ENCODE data around the gene NES. TPM values are rescaled to one million over a fixed set of nuclear protein-coding genes. Genes with fewer than 3 reads are reported as not detected.

Gene NES
- total RNA-seq, 1 donor from 2014 or later = 56.8 TPM

DNA sequence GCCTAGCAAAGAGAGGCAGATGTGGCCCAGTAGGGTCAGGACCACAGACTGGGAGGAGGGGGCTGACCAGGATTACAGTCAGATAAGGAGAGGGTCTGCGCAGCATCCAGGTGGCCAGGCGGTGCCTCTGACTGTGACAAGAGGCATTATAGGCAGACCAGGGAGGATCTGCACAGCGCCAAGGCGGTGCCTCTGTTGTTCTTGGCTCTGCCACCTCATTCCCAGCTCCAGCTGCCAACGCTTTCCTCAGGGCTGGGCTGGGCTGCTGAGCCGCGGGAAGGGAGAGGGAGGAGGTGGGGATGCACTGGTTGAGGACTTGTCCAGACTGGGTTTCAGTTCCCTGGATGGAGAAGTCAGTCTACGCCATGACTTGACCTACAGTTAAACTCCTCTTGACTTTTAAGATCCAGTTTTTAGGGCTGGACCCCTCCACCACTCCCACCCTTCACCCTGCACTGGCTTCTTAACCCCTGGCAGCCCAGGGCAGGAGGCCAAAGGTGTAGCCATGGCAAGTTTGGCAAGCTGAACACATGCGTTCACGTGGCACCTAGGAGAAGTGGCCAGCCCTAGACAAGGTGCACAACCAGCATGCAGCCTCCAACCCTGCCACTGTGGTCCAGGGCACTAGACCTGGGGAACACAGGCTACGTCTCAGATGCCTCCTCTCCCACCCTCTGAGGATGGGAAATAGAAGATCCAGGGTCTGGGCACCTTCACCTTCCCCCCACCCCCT lies 32.7 kb upstream of the NES start:
- DNase-seq (ENCODE audit: low spot score in 2 of 2, unreplicated experiment in 2 of 2) = no peak
- H3K9me3 Mint-ChIP-seq = no peaks in the 10 kb centered on the region
- peak overlapping the region; percentile 32 for H3K4me3 Mint-ChIP-seq
- no peaks in the 10 kb centered on the region for H3K27me3 Mint-ChIP-seq (ENCODE audit: low read depth)
- peaks cover 77% of the 10 kb centered on the region for H3K4me1 Mint-ChIP-seq
- peaks cover 3% of the 10 kb centered on the region for H3K36me3 Mint-ChIP-seq
- peak overlapping the region; percentile 96 for H3K27ac Mint-ChIP-seq
- TF ChIP-seq, protein P1, sequence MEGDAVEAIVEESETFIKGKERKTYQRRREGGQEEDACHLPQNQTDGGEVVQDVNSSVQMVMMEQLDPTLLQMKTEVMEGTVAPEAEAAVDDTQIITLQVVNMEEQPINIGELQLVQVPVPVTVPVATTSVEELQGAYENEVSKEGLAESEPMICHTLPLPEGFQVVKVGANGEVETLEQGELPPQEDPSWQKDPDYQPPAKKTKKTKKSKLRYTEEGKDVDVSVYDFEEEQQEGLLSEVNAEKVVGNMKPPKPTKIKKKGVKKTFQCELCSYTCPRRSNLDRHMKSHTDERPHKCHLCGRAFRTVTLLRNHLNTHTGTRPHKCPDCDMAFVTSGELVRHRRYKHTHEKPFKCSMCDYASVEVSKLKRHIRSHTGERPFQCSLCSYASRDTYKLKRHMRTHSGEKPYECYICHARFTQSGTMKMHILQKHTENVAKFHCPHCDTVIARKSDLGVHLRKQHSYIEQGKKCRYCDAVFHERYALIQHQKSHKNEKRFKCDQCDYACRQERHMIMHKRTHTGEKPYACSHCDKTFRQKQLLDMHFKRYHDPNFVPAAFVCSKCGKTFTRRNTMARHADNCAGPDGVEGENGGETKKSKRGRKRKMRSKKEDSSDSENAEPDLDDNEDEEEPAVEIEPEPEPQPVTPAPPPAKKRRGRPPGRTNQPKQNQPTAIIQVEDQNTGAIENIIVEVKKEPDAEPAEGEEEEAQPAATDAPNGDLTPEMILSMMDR (IDR thresholded peaks at IDR 0.05; ENCODE audit: unreplicated experiment) = no peak

DNA sequence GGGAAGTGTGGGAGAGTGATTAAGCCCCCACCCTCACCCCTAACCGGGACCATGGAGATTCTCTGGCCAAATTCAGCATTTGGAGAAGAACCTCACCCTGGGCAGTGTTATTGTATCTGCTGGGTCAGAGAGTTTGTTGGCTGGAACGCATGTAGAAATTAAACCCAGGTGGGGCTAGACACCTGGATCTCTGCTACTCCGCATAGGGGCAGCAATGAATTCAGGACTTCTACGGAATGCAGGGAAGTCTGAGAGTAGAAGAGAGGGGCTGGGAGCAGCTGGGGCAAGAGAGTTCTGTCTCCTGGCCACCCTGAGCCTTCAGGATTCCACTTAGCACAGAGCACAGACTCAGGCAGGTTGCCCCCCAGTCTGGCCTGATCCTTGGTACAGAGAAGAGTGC lies 31.8 kb upstream of the NES start:
- Mint-ChIP-seq H3K4me1 (peaks cover 79% of the 10 kb centered on the region), H3K9me3 (no peaks in the 10 kb centered on the region), H3K27me3 (ENCODE audit: low read depth) (no peaks in the 10 kb centered on the region), H3K36me3 (no peaks in the 10 kb centered on the region), H3K4me3 (peak overlapping the region; percentile 84), H3K27ac (peak overlapping the region; percentile 96)
- no peak for DNase-seq (ENCODE audit: low spot score in 2 of 2, unreplicated experiment in 2 of 2)
- TF ChIP-seq, protein P1 (IDR thresholded peaks at IDR 0.05; ENCODE audit: unreplicated experiment) = no peak

DNA sequence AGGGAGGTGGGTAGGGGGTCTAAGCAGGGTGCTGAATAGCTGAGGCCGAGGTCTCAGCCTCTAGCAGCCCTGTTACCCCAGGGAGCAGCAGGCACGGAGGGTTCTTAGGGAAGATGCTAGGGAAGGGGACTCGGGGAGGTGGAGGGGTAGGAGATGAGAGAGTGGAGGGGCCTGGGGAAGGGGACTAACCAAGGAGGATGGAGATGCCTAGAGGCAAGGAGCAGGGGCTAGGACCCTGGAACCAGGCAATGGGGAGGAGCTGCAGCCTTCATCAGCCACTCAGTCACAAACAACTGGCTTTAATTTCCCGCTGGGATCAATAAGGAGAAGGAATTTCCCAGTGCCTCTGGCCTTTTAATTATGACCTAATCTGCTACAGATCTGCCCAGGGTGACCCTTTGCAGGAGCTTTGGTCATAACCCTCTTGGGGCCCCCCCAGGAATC lies 31.0 kb upstream of the NES start:
- Mint-ChIP-seq H3K4me1 (peaks cover 87% of the 10 kb centered on the region), H3K36me3 (no peaks in the 10 kb centered on the region), H3K27me3 (ENCODE audit: low read depth) (no peaks in the 10 kb centered on the region), H3K27ac (peak overlapping the region; percentile 96), H3K9me3 (no peaks in the 10 kb centered on the region), H3K4me3 (peak overlapping the region; percentile 84)
- no peak for DNase-seq (ENCODE audit: low spot score in 2 of 2, unreplicated experiment in 2 of 2)
- TF ChIP-seq, protein P1 (IDR thresholded peaks at IDR 0.05; ENCODE audit: unreplicated experiment) = no peak

DNA sequence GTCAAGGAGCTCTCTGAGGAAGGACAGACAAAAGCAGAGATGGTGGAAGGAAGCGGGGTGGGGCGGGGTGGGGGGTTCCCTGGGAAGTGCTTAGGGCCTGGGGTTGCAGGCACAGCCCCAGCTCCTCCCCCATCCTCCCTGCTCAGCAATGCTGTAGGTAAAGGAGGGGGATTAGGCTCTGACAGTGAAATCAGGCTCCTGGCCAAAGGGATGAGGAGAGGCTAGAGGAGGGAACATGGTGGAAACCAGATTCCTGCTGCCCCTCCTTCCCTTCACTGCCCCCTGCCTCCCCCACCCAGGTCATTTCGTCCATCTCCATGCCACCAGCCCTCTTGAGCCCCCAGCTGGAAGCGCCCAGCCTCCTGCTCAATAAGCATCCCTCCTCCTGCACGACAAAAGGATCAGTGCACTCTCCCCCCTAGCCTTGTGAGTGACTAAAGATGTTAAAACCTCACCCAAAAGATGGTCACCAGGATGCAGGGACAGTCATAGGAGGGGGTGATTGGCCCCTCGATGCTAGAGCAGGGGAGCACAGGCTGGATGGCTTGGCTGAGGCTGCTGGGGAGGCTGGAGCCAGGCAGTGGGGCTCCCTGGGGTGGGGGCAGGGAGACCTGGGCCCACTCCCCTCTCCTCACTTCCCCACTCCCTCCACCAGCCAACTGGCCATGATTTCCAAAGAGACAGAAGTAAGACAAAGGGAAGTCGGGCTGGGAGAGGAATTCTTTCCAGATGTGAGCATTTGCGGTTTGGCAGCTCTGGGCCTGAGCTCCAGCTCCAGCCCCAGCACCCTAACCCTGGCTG lies 30.4 kb upstream of the NES start:
- peaks cover 90% of the 10 kb centered on the region for H3K4me1 Mint-ChIP-seq

DNA sequence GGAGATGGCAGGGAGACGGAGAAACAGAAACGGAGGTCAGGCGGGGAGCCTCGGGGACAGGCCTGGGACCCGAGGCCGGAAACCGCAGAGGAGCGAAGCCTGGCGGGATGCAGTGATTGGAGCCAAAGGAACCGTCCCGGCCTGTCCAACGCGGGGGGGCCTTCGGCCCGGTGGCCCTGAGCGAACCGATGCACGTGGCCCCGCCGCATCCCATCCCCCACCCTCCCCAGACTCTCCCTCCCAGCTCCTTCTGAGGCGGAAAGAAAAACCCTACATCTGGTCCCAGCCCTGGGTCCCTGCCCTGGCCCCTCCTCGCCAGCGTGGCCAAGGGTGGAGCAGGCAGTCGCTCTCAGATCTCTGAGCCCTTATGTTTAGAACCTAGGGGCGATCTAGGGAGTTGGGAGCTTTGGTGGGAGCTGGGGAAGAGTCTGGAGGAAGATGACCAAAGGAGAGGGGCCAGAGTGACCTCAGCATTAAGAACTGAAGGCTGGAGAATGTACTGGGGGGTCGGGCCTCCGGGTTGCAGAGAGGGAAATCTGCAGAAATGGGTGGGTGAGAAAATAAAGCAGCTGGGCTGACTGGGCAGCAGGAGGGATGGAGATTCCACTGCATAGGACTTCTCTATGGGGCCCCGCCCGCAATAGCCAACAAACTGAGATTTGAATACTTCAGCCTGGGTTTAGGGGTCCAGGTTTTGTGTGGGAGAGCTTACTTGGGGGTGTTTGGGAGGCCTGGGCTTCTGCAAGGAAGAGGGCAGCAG lies 29.6 kb upstream of the NES start:
- TF ChIP-seq, protein P1 (IDR thresholded peaks at IDR 0.05; ENCODE audit: unreplicated experiment) = no peak
- H3K4me1 Mint-ChIP-seq = peaks cover 87% of the 10 kb centered on the region
- H3K27ac Mint-ChIP-seq = peak overlapping the region; percentile 96
- peaks cover 2% of the 10 kb centered on the region for H3K36me3 Mint-ChIP-seq
- H3K27me3 Mint-ChIP-seq (ENCODE audit: low read depth) = no peaks in the 10 kb centered on the region
- H3K4me3 Mint-ChIP-seq = peak overlapping the region; percentile 84
- peak; percentile 43 to 69 for DNase-seq (ENCODE audit: low spot score in 2 of 2, unreplicated experiment in 2 of 2)
- H3K9me3 Mint-ChIP-seq = no peaks in the 10 kb centered on the region

More for the DNA sequence above, 30.4 kb upstream of the NES start:
- DNase-seq (ENCODE audit: low spot score in 2 of 2, unreplicated experiment in 2 of 2) = no peak
- TF ChIP-seq, protein P1 (IDR thresholded peaks at IDR 0.05; ENCODE audit: unreplicated experiment) = no peak
- H3K9me3 Mint-ChIP-seq = no peaks in the 10 kb centered on the region
- peak overlapping the region; percentile 84 for H3K4me3 Mint-ChIP-seq
- H3K27ac Mint-ChIP-seq = peak overlapping the region; percentile 96
- peaks cover 2% of the 10 kb centered on the region for H3K36me3 Mint-ChIP-seq
- no peaks in the 10 kb centered on the region for H3K27me3 Mint-ChIP-seq (ENCODE audit: low read depth)

Data from mesothelial cell of epicardium (in vitro differentiated cells).